Spleen (tissue), 11 donors: ENCODE measurements around the gene DNM2. TPM values are rescaled to one million over a fixed set of nuclear protein-coding genes. Genes with fewer than 3 reads are reported as not detected.
A peak's percentile ranks its signal among the peaks of the same experiment; 100 is the strongest.

Experiments used
- DNase-seq: peaks from one replicate; pipeline ENCODE4 v3.0.0-alpha.2; 2020
- H3K27ac ChIP-seq, 8 donors: fragments of 200-600 bp; sonication (generic) in 7 of 8; 1 replicate in 4 of 8; 2 replicates in 4 of 8; pipeline versions ENCODE4 v1.5.0 to v1.8.0; 2016 to 2021; ENCODE audit warnings: inconsistent platforms in 4 of 8, mild to moderate bottlenecking in 4 of 8, moderate library complexity in 1 of 8
- H3K27me3 ChIP-seq, 7 donors: fragments of 200-600 bp; sonication (generic) in 6 of 7; replicated peaks in 1 of 7; 1 replicate in 4 of 7; 2 replicates in 3 of 7; pipeline versions ENCODE4 v1.5.0 to v1.8.0; 2016 to 2021; ENCODE audit warnings: inconsistent platforms in 3 of 7, mild to moderate bottlenecking in 1 of 7
- H3K36me3 ChIP-seq, 6 donors: fragments of 200-600 bp; sonication (generic) in 5 of 6; 1 replicate in 4 of 6; 2 replicates in 2 of 6; pipeline versions ENCODE4 v1.5.0 to v1.8.0; 2016 to 2021; ENCODE audit warnings: inconsistent platforms in 2 of 6
- H3K4me1 ChIP-seq, 6 donors: fragments of 200-600 bp; sonication (generic) in 5 of 6; 1 replicate in 3 of 6; 2 replicates in 3 of 6; pipeline versions ENCODE4 v1.5.0 to v1.8.0; 2016 to 2021; ENCODE audit warnings: inconsistent platforms in 3 of 6
- H3K4me3 ChIP-seq, 8 donors: fragments of 200-600 bp; sonication (generic) in 7 of 8; 1 replicate in 4 of 8; 2 replicates in 4 of 8; pipeline versions ENCODE4 v1.5.0 to v1.8.0; 2016 to 2021; ENCODE audit warnings: inconsistent platforms in 4 of 8, mild to moderate bottlenecking in 4 of 8, moderate library complexity in 2 of 8
- H3K9me3 ChIP-seq, 8 donors: fragments of 200-600 bp; sonication (generic) in 7 of 8; 1 replicate in 4 of 8; 2 replicates in 4 of 8; pipeline versions ENCODE4 v1.5.0 to v1.8.0; 2016 to 2021; ENCODE audit warnings: inconsistent platforms in 4 of 8
- CTCF ChIP-seq, 11 experiments: fragments of 200-600 bp in 7 of 11; fragments of 450-650 bp in 4 of 11; sonication (generic) in 4 of 11; IDR thresholded peaks in 8 of 11; conservative IDR thresholded peaks in 3 of 11; 1 replicate in 7 of 11; 2 replicates in 4 of 11; pipeline versions ENCODE4 v1.4.0 to v1.8.0; 2016 to 2021; ENCODE audit warnings: antibody characterized with exemption in 11 of 11, inconsistent platforms in 4 of 11, mild to moderate bottlenecking in 1 of 11
- POLR2A ChIP-seq, 3 donors: fragments of 450-650 bp; IDR thresholded peaks; one replicate each; pipeline ENCODE4 v1.5.1; 2017; ENCODE audit warnings: antibody characterized with exemption in 3 of 3, mild to moderate bottlenecking in 1 of 3
- POLR2AphosphoS5 ChIP-seq, 3 donors: sonication (generic); formaldehyde crosslinking; IDR thresholded peaks; one replicate each; pipeline ENCODE4 v1.5.1; 2017; ENCODE audit warnings: antibody characterized with exemption in 3 of 3
- WGBS, 5 donors: extraction: QIAGEN DNeasy Blood & Tissue Kit in 3 of 5; methylation state at CpG; one replicate each; pipeline versions ENCODE4 v1.1.5 to v1.1.7; 2013 to 2018; 5-methylcytosine and 5-hydroxymethylcytosine counted together
- intact Hi-C: fragments of 100-400 bp; cut with DNase I; formaldehyde crosslinking; loops from one replicate; pipeline ENCODE4 v1.15.0; 2023; ENCODE audit warnings: low total_unique reads
- polyA plus RNA-seq, 3 donors: library from polyadenylated mRNA; stranded (reverse); fragments of 200-250 nt; gene quantifications; one replicate each; pipeline ENCODE4 v1.2.1, GENCODE V29; 2013
- total RNA-seq, 7 donors: library from RNA; depleted of rRNA in 3 of 7; stranded (reverse); fragments of >200 nt in 3 of 7; fragmentation: NEBNext Ultra II Directional in 4 of 7; extraction: Animal tissue kit (Norgen Biotek cat#: 25700) in 4 of 7; gene quantifications; one replicate each; pipeline versions ENCODE4 v1.1.0 to v1.2.1, GENCODE V29; 2016 to 2021
- donor health status: healthy with polysubstance abuse.
- donor health status: DM: no; HTN: no; CAD: no; lungs with moderate emphysema.
- donor health status: DM: no; HTN: no; CAD: no.
- donor health status: Bipolar disorder and iron deficiency.
- donor health status: healthy.
- donor health status: DM: no; HTN: no; CAD: no.
- donor health status: DM: yes; HTN: yes; CAD: no.

DNM2 gene
- total and polyA plus RNA-seq, 10 donors = 57.1 to 298 (median 193) TPM

GRCh38 chr19:10679743-10680142, 38.1 kb upstream of the DNM2 start:
- no peak for DNase-seq
- intact Hi-C loops = no loop called here
- no peak overlapping the region for H3K4me3 ChIP-seq
- H3K9me3 ChIP-seq = no peaks in the 10 kb centered on the region
- 89 to 98% (median 96%) methylated on average over 18 of the region's 18 CpGs for WGBS, 5 donors
- TF ChIP-seq POLR2AphosphoS5 (IDR thresholded peaks at IDR 0.05) (peak in 1 of 3 donors; percentile 44), POLR2A (IDR thresholded peaks at IDR 0.05) (no peak)
- H3K36me3 ChIP-seq = peaks cover 24 to 100% (median 89%) of the 10 kb centered on the region in 6 donors
- no peaks in the 10 kb centered on the region for H3K27me3 ChIP-seq
- no peak overlapping the region for H3K27ac ChIP-seq
- H3K4me1 ChIP-seq = no peaks in the 10 kb centered on the region

GRCh38 chr19:10680545-10681135, 37.2 kb upstream of the DNM2 start:
- TF ChIP-seq POLR2AphosphoS5 (IDR thresholded peaks at IDR 0.05) (peak in 1 of 3 donors; percentile 36), POLR2A (IDR thresholded peaks at IDR 0.05) (no peak)
- intact Hi-C loops = no loop called here
- WGBS, 5 donors = 94 to 99% (median 96%) methylated on average over 14 to 15 of the region's 15 CpGs
- Histone ChIP-seq H3K9me3 (no peaks in the 10 kb centered on the region), H3K36me3 (peaks cover 24 to 100% (median 93%) of the 10 kb centered on the region in 6 donors), H3K27me3 (no peaks in the 10 kb centered on the region), H3K4me1 (no peaks in the 10 kb centered on the region), H3K4me3 (no peak overlapping the region), H3K27ac (no peak overlapping the region)
- DNase-seq = no peak

GRCh38 chr19:10681658-10682057, 36.2 kb upstream of the DNM2 start:
- Histone ChIP-seq H3K27me3 (no peaks in the 10 kb centered on the region), H3K27ac (no peak overlapping the region), H3K4me1 (no peaks in the 10 kb centered on the region), H3K36me3 (peaks cover 24 to 100% (median 98%) of the 10 kb centered on the region in 6 donors), H3K4me3 (no peak overlapping the region), H3K9me3 (no peaks in the 10 kb centered on the region)
- TF ChIP-seq POLR2A (IDR thresholded peaks at IDR 0.05) = no peak
- no peak for TF ChIP-seq POLR2AphosphoS5 (IDR thresholded peaks at IDR 0.05)
- no peak for TF ChIP-seq CTCF (IDR thresholded peaks at IDR 0.05 in 8 of 11, conservative IDR thresholded peaks at IDR 0.05 in 3 of 11)
- no peak for DNase-seq
- 85 to 94% (median 89%) methylated on average over 3 to 4 of the region's 4 CpGs for WGBS, 5 donors
- intact Hi-C loops = no loop called here

GRCh38 chr19:10682397-10683063, 35.3 kb upstream of the DNM2 start:
- Histone ChIP-seq H3K4me3 (no peak overlapping the region), H3K9me3 (no peaks in the 10 kb centered on the region), H3K27ac (no peak overlapping the region), H3K36me3 (peaks cover 24 to 100% (median 99%) of the 10 kb centered on the region in 6 donors), H3K4me1 (no peaks in the 10 kb centered on the region), H3K27me3 (no peaks in the 10 kb centered on the region)
- intact Hi-C loops = no loop called here
- no peak for DNase-seq
- TF ChIP-seq CTCF (IDR thresholded peaks at IDR 0.05 in 8 of 11, conservative IDR thresholded peaks at IDR 0.05 in 3 of 11) (no peak), POLR2AphosphoS5 (IDR thresholded peaks at IDR 0.05) (peak in 1 of 3 donors; percentile 41)
- 89 to 95% (median 91%) methylated on average over 4 to 15 of the region's 15 CpGs for WGBS, 5 donors

GRCh38 chr19:10683064-10683426, 34.8 kb upstream of the DNM2 start:
- 89 to 96% (median 95%) methylated on average over 14 to 15 of the region's 15 CpGs for WGBS, 5 donors
- no peak overlapping the region for H3K4me3 ChIP-seq
- no peak overlapping the region for H3K27ac ChIP-seq
- no peaks in the 10 kb centered on the region for H3K27me3 ChIP-seq
- intact Hi-C loops = no loop called here
- TF ChIP-seq CTCF (IDR thresholded peaks at IDR 0.05 in 8 of 11, conservative IDR thresholded peaks at IDR 0.05 in 3 of 11) = no peak
- TF ChIP-seq POLR2A (IDR thresholded peaks at IDR 0.05) = no peak
- TF ChIP-seq POLR2AphosphoS5 (IDR thresholded peaks at IDR 0.05) = peak in 1 of 3 donors; percentile 40
- no peak for DNase-seq
- peaks cover 24 to 100% (median 99%) of the 10 kb centered on the region in 6 donors for H3K36me3 ChIP-seq
- H3K9me3 ChIP-seq = no peaks in the 10 kb centered on the region
- no peaks in the 10 kb centered on the region for H3K4me1 ChIP-seq
